Prostate gland (tissue), 2 donors: ENCODE results near the gene CCDC102B. TPM values are rescaled to one million over a fixed set of nuclear protein-coding genes. Genes with fewer than 3 reads are reported as not detected.

Source experiments
- DNase-seq: peaks from one replicate; pipeline ENCODE4 v3.0.0-alpha.2; 2019; ENCODE audit warnings: low spot score
- H3K27ac ChIP-seq, 2 donors: fragments of 200-600 bp; sonication (generic); 2 replicates each; pipeline ENCODE4 v1.5.1; 2017 to 2019
- H3K27me3 ChIP-seq: fragments of 200-600 bp; sonication (generic); replicated peaks from 2 replicates; pipeline ENCODE4 v1.5.1; 2019; ENCODE audit not compliant: insufficient read depth
- H3K36me3 ChIP-seq, 2 donors: fragments of 200-600 bp; sonication (generic); 1 replicate in 1 of 2; 2 replicates in 1 of 2; pipeline versions ENCODE4 v1.5.1 to v1.8.1; 2017 to 2019
- H3K4me1 ChIP-seq: fragments of 200-600 bp; sonication (generic); replicated peaks from 2 replicates; pipeline ENCODE4 v1.5.1; 2019
- H3K4me3 ChIP-seq, 2 donors: fragments of 200-600 bp; sonication (generic); 2 replicates each; pipeline ENCODE4 v1.5.1; 2017 to 2019
- H3K9me3 ChIP-seq: fragments of 200-600 bp; sonication (generic); 2 replicates; pipeline ENCODE4 v1.5.1; 2017
- POLR2A ChIP-seq: fragments of 450-650 bp; IDR thresholded peaks from one replicate; pipeline ENCODE4 v1.6.1; 2016; ENCODE audit warnings: antibody characterized with exemption, mild to moderate bottlenecking
- POLR2AphosphoS5 ChIP-seq: sonication (generic); formaldehyde crosslinking; IDR thresholded peaks from one replicate; pipeline ENCODE4 v1.6.1; 2017; ENCODE audit warnings: antibody characterized with exemption
- WGBS: methylation state at CpG from one replicate; pipeline ENCODE4 v1.1.5; 2018; 5-methylcytosine and 5-hydroxymethylcytosine counted together
- intact Hi-C: fragments of 100-400 bp; cut with DNase I; formaldehyde crosslinking; loops from one replicate; pipeline ENCODE4 v1.14.2; 2022
- small RNA-seq, 2 donors: library from RNA; depleted of rRNA; stranded (forward); fragments of <200 nt; gene quantifications; one replicate each; pipeline ENCODE3, GENCODE V24; 2016
- total RNA-seq, 2 donors: library from RNA; depleted of rRNA; stranded (reverse); fragments of >200 nt; gene quantifications; one replicate each; pipeline ENCODE4 v1.1.0, GENCODE V29; 2016
- TF ChIP-seq, protein P1 (sequence below), 4 experiments: fragments of 200-600 bp in 2 of 4; fragments of 450-650 bp in 2 of 4; sonication (generic) in 2 of 4; IDR thresholded peaks; 1 replicate in 3 of 4; 2 replicates in 1 of 4; pipeline ENCODE4 v1.5.1; 2016 to 2019; ENCODE audit warnings: antibody characterized with exemption in 4 of 4, mild to moderate bottlenecking in 2 of 4, moderate library complexity in 2 of 4

Gene CCDC102B
- total RNA-seq, 2 donors from 2014 or later, result 2.9 to 16.5 TPM

DNA sequence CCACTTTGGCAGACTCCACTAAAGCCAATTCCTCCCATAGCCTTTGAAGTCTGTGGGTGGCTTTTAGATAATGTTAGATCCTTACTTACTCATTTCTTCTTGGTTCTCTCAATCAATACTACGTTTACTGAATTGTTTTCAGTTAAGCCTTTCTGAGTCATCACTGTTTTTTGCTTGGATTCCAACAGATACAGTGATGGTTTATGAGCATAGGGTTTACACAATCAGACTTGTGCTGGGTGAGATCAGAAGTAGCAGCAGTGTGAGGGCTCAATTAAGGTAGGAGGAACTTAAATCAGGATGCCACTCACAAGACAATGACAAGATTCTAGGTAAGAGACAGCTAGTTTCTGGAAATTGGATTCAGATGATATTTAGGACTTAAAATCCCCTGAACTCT, 305.1 kb downstream of the CCDC102B start:
- intact Hi-C loops, result no loop called here
- H3K9me3 ChIP-seq, result no peaks in the 10 kb centered on the region
- TF ChIP-seq POLR2A, result no peak
- TF ChIP-seq, protein P1, sequence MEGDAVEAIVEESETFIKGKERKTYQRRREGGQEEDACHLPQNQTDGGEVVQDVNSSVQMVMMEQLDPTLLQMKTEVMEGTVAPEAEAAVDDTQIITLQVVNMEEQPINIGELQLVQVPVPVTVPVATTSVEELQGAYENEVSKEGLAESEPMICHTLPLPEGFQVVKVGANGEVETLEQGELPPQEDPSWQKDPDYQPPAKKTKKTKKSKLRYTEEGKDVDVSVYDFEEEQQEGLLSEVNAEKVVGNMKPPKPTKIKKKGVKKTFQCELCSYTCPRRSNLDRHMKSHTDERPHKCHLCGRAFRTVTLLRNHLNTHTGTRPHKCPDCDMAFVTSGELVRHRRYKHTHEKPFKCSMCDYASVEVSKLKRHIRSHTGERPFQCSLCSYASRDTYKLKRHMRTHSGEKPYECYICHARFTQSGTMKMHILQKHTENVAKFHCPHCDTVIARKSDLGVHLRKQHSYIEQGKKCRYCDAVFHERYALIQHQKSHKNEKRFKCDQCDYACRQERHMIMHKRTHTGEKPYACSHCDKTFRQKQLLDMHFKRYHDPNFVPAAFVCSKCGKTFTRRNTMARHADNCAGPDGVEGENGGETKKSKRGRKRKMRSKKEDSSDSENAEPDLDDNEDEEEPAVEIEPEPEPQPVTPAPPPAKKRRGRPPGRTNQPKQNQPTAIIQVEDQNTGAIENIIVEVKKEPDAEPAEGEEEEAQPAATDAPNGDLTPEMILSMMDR (IDR thresholded peaks at IDR 0.05), result no peak
- no peak for TF ChIP-seq POLR2AphosphoS5
- WGBS, result 25% methylated on average over 1 of the region's 1 CpG
- H3K36me3 ChIP-seq, result no peaks in the 10 kb centered on the region
- H3K27ac ChIP-seq, result no peak overlapping the region
- H3K4me1 ChIP-seq, result no peaks in the 10 kb centered on the region
- DNase-seq, result no peak
- no peaks in the 10 kb centered on the region for H3K27me3 ChIP-seq
- H3K4me3 ChIP-seq, result no peak overlapping the region

Small RNA genes within 50 kb of the gene (small RNA-seq; reads per million reads assigned to genes)
- 0.09 to 0.10 reads per million in 2 donors for gene RNU6-39P

Other genes with a start within 250 kb of the CCDC102B start
- gene TMX3, start 83.0 kb upstream of the CCDC102B start, total RNA-seq, result 10 to 100 TPM; 32.3 to 37.1 TPM